Aorta (tissue), 5 donors: ENCODE measurements around the gene CDCA4. TPM values are rescaled to one million over a fixed set of nuclear protein-coding genes. Genes with fewer than 3 reads are reported as not detected.
A peak's percentile ranks its signal among the peaks of the same experiment; 100 is the strongest.

ENCODE experiments used
- ATAC-seq: fragments of 200-7000 bp; cut with Tn5 transposase; one replicate; pipeline ENCODE4 v1.9.1; 2022; ENCODE audit warnings: moderate library complexity; ENCODE audit not compliant: low FRiP score
- DNase-seq, 2 donors: peaks; one replicate each; pipeline ENCODE4 v3.0.0-alpha.2; 2020
- H3K27ac ChIP-seq, 2 donors: one replicate each; pipeline ENCODE4 v1.5.1; 2013; ENCODE audit warnings: low read length in 2 of 2, mild to moderate bottlenecking in 2 of 2, moderate library complexity in 2 of 2, control low read depth in 1 of 2, inconsistent platforms in 1 of 2, low read depth in 1 of 2
- H3K27me3 ChIP-seq, 2 donors: one replicate each; pipeline ENCODE4 v1.6.1; 2013; ENCODE audit warnings: control low read depth in 1 of 2, low read length in 1 of 2, mild to moderate bottlenecking in 1 of 2, moderate library complexity in 1 of 2; ENCODE audit not compliant: insufficient read depth in 2 of 2, control insufficient read depth in 1 of 2
- H3K36me3 ChIP-seq, 2 donors: one replicate each; pipeline ENCODE4 v1.6.1; 2013; ENCODE audit warnings: control low read depth in 1 of 2, low read length in 1 of 2, mild to moderate bottlenecking in 1 of 2; ENCODE audit not compliant: insufficient read depth in 2 of 2, control insufficient read depth in 1 of 2
- H3K4me1 ChIP-seq, 2 donors: one replicate each; pipeline ENCODE4 v1.6.1; 2013; ENCODE audit warnings: low read length in 2 of 2, control low read depth in 1 of 2, mild to moderate bottlenecking in 1 of 2, moderate library complexity in 1 of 2; ENCODE audit not compliant: insufficient read depth in 2 of 2, control insufficient read depth in 1 of 2
- H3K4me3 ChIP-seq, 2 donors: one replicate each; pipeline ENCODE4 v1.5.1; 2013; ENCODE audit warnings: low read length in 2 of 2, control low read depth in 1 of 2, mild to moderate bottlenecking in 1 of 2
- H3K9me3 ChIP-seq: one replicate; pipeline ENCODE4 v1.6.1; 2013; ENCODE audit warnings: mild to moderate bottlenecking, low read length; ENCODE audit not compliant: control insufficient read depth
- WGBS, 2 donors: extraction: QIAGEN DNeasy Blood & Tissue Kit; methylation state at CpG; one replicate each; pipeline ENCODE4 v1.1.7; 2013; 5-methylcytosine and 5-hydroxymethylcytosine counted together
- intact Hi-C, 2 donors: fragments of 100-400 bp; cut with DNase I; formaldehyde crosslinking; loops; one replicate each; pipeline versions ENCODE4 v1.14.2 to v1.15.0; 2022
- polyA plus RNA-seq, 2 donors: library from polyadenylated mRNA; stranded (reverse); fragments of 200-250 nt; gene quantifications; one replicate each; pipeline ENCODE4 v1.2.3, GENCODE V29; 2013
- total RNA-seq, 2 donors: library from RNA; stranded (reverse); fragmentation: NEBNext Ultra II Directional; extraction: Animal tissue kit (Norgen Biotek cat#: 25700); gene quantifications; one replicate each; pipeline ENCODE4 v1.2.1, GENCODE V29; 2021
- donor health status: healthy with polysubstance abuse.
- donor health status: Bipolar disorder and iron deficiency.
- donor health status: DM: no; HTN: no; CAD: no.
- donor health status: DM: no; HTN: no; CAD: no.
- donor health status: DM: yes; HTN: yes; CAD: no.

The CDCA4 gene
- total and polyA plus RNA-seq, 4 donors, result 3.0 to 5.9 (median 3.9) TPM

- peak; percentile 93 to 95 for DNase-seq
- Histone ChIP-seq H3K4me1 (no peaks in the 10 kb centered on the region), H3K27ac (peak overlapping the region in 1 of 2 donors; percentile 81), H3K9me3 (no peaks in the 10 kb centered on the region), H3K27me3 (no peaks in the 10 kb centered on the region), H3K4me3 (no peak overlapping the region), H3K36me3 (no peaks in the 10 kb centered on the region)
- WGBS, 2 donors, result 5 to 7% methylated on average over 22 to 23 of the region's 23 CpGs
- intact Hi-C loops, result loop anchor here (5.0 kb wide), 2 partner anchors 49 to 119 kb away; partner anchors contain the start of gene CDCA4 (in 1 of the 2)
- ATAC-seq, result peak; percentile 61
Observed at GRCh38 chr14:104973385-104974145, 47.3 kb downstream of the CDCA4 start.

GRCh38 chr14:104973135-104973384, 47.8 kb downstream of the CDCA4 start:
- DNase-seq (peak; percentile 97 to 98), ATAC-seq (peak; percentile 88)
- peak overlapping the region in 1 of 2 donors; percentile 76 for H3K27ac ChIP-seq

GRCh38 chr14:104972301-104973134, 48.4 kb downstream of the CDCA4 start:
- Histone ChIP-seq H3K27me3 (no peaks in the 10 kb centered on the region), H3K4me3 (no peak overlapping the region), H3K9me3 (no peaks in the 10 kb centered on the region), H3K27ac (peak overlapping the region in 1 of 2 donors; percentile 76), H3K36me3 (no peaks in the 10 kb centered on the region), H3K4me1 (no peaks in the 10 kb centered on the region)
- ATAC-seq (peak; percentile 9), DNase-seq (peak; percentile 72 to 85)
- intact Hi-C loops, result loop anchor here (5.0 kb wide), 2 partner anchors 50 to 120 kb away; partner anchors contain the start of gene CDCA4 (in 1 of the 2)
- 67 to 73% methylated on average over 28 of the region's 28 CpGs for WGBS, 2 donors

More at GRCh38 chr14:104973135-104973384, 47.8 kb downstream of the CDCA4 start:
- no peak overlapping the region for H3K4me3 ChIP-seq
- H3K27me3 ChIP-seq, result no peaks in the 10 kb centered on the region
- H3K36me3 ChIP-seq, result no peaks in the 10 kb centered on the region
- H3K4me1 ChIP-seq, result no peaks in the 10 kb centered on the region
- 10 to 11% methylated on average over 12 of the region's 12 CpGs for WGBS, 2 donors
- intact Hi-C loops, result loop anchor here (5.0 kb wide), 2 partner anchors 49 to 119 kb away; partner anchors contain the start of gene CDCA4 (in 1 of the 2)
- H3K9me3 ChIP-seq, result no peaks in the 10 kb centered on the region

- no peak overlapping the region for H3K27ac ChIP-seq
- 93 to 95% methylated on average over 9 to 12 of the region's 12 CpGs for WGBS, 2 donors
- H3K27me3 ChIP-seq, result no peaks in the 10 kb centered on the region
- no peaks in the 10 kb centered on the region for H3K36me3 ChIP-seq
- H3K4me3 ChIP-seq, result no peak overlapping the region
- DNase-seq (no peak), ATAC-seq (no peak)
- no peaks in the 10 kb centered on the region for H3K9me3 ChIP-seq
- intact Hi-C loops, result loop anchor here (5.0 kb wide), 2 partner anchors 51 to 121 kb away; partner anchors contain the start of gene CDCA4 (in 1 of the 2)
- no peaks in the 10 kb centered on the region for H3K4me1 ChIP-seq
Observed at GRCh38 chr14:104971447-104972240, 49.2 kb downstream of the CDCA4 start.

GRCh38 chr14:104970231-104971068, 50.4 kb downstream of the CDCA4 start:
- Histone ChIP-seq H3K9me3 (no peaks in the 10 kb centered on the region), H3K4me1 (no peaks in the 10 kb centered on the region), H3K36me3 (no peaks in the 10 kb centered on the region), H3K27ac (no peak overlapping the region), H3K27me3 (no peaks in the 10 kb centered on the region), H3K4me3 (no peak overlapping the region)
- intact Hi-C loops, result loop anchor here (5.0 kb wide), 2 partner anchors 52 to 122 kb away; partner anchors contain the start of gene CDCA4 (in 1 of the 2)
- ATAC-seq (peak; percentile 21), DNase-seq (peak; percentile 87 to 89)
- WGBS, 2 donors, result 89 to 90% methylated on average over 19 of the region's 19 CpGs

- H3K4me3 ChIP-seq, result no peak overlapping the region
- 90 to 91% methylated on average over 10 of the region's 10 CpGs for WGBS, 2 donors
- intact Hi-C loops, result loop anchor here (5.0 kb wide), 3 partner anchors 53 to 123 kb away; partner anchors contain the start of gene CDCA4 (in 1 of the 2)
Observed at GRCh38 chr14:104969741-104970230, 51.1 kb downstream of the CDCA4 start.

GRCh38 chr14:104968541-104969401, 52.1 kb downstream of the CDCA4 start:
- Histone ChIP-seq H3K36me3 (no peaks in the 10 kb centered on the region), H3K4me3 (no peak overlapping the region), H3K27me3 (no peaks in the 10 kb centered on the region), H3K4me1 (no peaks in the 10 kb centered on the region), H3K27ac (peak overlapping the region in 1 of 2 donors; percentile 13), H3K9me3 (no peaks in the 10 kb centered on the region)
- DNase-seq, result no peak
- no peak for ATAC-seq
- WGBS, 2 donors, result 77 to 80% methylated on average over 21 of the region's 21 CpGs
- intact Hi-C loops, result loop anchor here in 1 of 2 donors (5.0 kb wide), 1 partner anchor 71 kb away; no protein-coding TSS in a partner anchor

More at GRCh38 chr14:104969741-104970230, 51.1 kb downstream of the CDCA4 start:
- no peaks in the 10 kb centered on the region for H3K36me3 ChIP-seq
- H3K4me1 ChIP-seq, result no peaks in the 10 kb centered on the region
- H3K27me3 ChIP-seq, result no peaks in the 10 kb centered on the region
- no peaks in the 10 kb centered on the region for H3K9me3 ChIP-seq
- H3K27ac ChIP-seq, result no peak overlapping the region
- ATAC-seq (no peak), DNase-seq (no peak)
